ENCODE measurements around the gene MAFF.

The MAFF gene

DNA sequence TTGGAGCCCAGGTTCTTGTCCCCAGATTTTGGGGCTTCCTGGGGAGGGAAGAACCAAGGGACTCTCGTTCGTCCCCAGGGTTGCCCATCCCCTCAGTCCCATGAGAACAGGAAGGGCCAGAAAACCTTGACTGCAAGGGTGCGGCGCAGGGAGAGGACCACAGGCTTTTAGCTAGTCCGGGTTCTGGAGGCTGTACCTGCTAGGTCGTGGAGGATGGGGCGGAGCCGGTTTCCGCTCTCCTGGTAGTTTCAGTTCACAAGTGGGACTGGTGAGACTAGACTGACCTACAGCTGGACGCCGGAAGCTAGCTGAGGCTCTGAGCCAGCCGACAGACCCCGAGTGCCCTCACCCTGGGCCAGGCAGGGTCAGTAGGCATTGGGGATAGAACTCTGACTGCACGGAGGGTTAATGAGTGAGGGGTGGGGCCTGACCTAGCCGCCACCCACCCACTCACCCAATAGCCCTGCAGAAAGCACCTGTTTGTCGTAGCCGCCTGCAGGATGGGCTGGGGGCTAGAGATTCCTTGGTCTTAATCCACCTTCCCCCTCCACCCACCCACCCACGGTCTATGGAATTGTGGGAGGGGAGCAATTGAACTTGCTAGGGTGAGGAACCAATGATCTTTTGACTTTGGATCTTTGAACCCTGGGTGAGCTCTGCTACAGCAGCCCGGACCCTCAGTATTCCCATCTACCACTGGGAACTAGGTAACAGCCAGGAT, 1.5 kb downstream of the MAFF start:
- in situ Hi-C loops (cut with MboI; ENCODE audit: low sequenced_read_pairs) = no loop called here

DNA sequence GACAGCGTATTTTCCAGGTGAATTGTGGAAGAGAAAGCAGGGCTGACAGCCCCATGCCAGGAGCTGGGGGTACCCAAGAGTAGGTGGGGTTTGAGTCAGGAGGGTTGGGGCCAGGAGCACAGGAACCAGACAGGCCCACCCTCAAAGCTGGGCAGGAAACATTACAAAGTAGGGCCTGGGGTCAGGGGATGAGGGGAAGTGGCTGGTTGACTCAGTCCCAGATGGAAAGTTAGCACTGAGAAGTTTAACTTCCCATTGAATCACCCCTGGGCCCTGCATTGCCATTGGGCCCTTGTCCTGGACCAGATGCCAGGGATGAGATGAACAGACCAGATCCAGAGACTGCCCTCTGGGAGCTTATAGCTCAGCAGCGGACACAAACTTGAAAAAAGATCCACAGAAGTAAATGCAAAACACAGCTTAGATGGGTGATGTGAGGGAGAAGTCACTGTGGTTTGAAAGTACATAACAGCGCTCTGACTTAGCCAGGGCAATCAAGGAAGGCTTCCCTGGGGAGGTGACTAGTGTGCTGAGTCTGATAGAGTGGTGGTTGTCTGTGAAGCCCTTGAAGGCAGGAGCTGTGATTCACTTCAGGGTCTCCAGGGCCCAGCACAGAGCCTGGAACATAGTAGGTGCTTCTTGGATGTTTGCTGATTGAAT, 2.2 kb downstream of the MAFF start:
- in situ Hi-C loops (cut with MboI; ENCODE audit: low sequenced_read_pairs) = no loop called here

DNA sequence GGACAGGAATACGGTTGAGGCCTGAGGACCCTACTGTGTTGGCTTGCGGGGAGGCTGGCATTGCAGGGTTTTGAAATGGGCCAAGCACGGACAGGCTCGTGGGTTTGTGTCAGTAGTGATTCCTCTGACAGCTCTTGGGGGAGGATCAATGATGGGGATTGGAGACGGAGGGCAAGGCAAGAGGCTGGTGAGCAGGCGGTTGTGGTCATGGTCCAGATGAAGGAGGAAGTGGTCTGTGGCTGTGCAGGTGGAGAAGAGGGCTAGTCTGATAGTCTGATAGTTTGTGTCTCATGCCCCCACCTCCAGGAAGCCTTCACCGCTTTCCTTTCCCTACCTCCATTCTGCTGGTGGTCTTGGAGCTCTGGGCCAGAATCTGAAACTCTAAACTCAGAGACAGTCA, 3.0 kb downstream of the MAFF start:
- in situ Hi-C loops (cut with MboI; ENCODE audit: low sequenced_read_pairs) = no loop called here

DNA sequence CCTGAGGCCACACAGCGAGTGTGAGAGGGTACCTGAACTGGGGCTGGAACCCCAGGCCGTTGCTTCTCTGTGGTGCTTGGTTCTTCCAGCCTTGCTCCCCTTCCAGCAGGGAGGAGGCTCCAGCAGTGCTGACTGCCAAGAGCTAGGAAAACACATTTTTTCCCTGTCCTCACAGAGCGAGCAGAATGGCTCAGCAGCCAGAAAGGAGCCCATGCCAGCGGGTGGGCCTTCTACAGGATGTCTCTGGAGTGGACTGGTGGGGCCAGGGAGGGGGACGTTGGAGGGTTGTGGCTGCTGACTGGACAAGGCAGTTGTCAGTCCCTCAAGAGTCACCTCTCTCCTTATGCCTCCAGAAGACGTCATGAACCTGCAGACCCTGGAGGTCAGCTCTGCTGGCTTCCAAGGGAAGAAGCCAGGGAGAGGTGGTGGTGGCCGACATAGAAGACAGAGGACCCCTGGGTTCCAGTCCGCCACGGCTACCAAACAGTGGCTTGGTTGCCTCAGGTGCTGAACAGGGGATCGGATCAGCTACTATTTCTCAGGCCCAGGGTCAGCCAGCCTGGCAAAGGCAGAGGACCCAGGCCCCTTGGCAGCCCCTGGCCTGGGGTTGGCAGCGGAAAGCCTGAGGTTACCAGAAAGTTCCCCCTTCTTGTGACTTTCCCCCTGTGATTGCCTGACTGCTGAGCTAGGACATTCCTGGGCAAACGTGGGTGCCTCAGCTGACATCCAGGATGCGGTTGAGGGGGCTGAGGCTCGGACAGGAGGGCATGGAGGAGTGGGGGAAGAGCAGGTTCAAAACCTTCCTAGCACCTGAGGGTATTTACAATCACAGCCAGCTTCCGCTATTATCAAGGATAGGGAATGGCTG, 3.7 kb downstream of the MAFF start:
- in situ Hi-C loops (cut with MboI; ENCODE audit: low sequenced_read_pairs) = no loop called here

DNA sequence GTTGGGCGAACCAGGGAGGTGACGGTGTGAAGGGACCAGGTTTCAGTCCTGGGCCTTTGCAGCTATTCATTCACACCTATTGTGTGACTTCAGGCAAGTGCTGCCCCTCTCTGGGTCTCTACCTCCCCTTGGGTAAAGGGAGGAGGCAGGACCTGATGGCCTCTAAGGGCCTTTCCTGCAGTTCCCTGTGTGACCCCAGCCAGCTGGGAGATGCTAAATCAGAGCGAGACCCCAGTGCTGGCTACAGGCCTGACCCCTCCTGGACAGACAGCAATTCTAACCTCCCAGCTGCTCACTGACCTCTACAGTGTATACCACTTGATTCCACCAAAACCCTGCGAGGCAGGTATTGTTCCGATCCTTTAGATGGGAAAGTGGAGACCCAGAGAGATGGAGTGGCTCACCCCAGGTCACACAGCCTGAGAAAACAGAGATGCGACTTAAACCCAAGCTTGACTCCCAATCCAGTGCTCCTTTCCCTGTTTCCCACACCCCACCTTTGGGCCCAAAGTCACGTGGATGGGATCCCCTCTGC, 6.2 kb downstream of the MAFF start:
- in situ Hi-C loops (cut with MboI; ENCODE audit: low sequenced_read_pairs) = no loop called here

DNA sequence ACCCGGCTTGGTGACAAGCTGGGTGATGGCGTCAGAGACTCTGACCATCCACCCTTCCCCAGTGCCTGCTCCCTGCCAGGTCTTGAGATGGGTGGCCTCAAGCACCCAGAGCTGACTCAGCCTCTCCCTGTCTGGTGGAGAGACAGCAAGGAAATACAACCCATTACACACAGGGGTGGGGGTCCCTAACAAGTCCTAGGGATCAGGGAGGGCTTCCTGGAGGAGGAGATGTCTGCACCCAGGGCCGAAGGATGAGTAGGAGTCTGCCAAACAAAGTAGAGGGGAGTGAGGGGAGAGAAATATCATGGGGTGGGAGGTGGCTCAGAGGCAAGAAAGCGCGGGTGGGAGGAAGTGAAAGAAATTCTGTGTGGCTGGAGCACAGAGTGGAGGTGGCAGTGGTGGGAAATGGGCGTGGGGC, 6.8 kb downstream of the MAFF start:
- in situ Hi-C loops (cut with MboI; ENCODE audit: low sequenced_read_pairs) = no loop called here

DNA sequence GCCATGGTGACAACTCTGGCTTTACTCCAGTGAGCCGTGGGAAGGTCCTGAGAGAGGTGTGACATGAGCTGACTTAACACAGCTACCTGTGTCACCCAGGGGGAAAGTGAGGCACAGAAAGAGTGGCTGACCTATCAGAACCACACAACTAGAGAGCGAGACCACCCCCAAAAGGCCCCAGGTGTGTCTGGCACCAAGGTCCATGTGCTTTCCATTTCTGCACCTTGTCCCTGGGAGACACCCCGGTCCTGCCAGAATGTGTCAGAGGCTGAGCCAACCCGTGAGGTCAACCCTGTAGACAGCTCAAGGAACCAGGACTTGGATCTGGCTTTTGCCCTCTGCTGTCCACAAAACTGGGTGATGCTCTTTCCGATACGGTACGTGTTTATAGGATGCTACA, 9.8 kb downstream of the MAFF start:
- in situ Hi-C loops (cut with MboI; ENCODE audit: low sequenced_read_pairs) = no loop called here

DNA sequence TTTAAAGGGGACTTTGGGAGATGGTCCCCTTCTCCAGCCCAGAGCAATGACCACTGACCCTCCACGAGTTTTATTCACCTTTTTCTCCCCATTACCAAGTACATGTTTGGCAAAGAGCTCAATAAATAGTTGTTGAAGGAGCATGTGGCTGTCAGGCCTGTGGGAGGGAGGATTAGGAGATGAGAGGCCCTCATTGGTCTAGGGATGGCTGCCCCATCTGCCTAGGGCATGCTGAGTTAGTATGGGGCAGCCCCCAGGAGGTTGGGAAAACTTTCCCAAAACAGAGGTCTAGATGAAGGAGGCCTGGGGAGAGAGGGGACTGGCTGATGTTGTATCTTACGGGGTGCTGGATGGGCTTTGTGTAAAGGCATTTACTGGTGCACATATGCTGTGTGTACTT, 10.6 kb downstream of the MAFF start:
- in situ Hi-C loops (cut with MboI; ENCODE audit: low sequenced_read_pairs) = no loop called here

DNA sequence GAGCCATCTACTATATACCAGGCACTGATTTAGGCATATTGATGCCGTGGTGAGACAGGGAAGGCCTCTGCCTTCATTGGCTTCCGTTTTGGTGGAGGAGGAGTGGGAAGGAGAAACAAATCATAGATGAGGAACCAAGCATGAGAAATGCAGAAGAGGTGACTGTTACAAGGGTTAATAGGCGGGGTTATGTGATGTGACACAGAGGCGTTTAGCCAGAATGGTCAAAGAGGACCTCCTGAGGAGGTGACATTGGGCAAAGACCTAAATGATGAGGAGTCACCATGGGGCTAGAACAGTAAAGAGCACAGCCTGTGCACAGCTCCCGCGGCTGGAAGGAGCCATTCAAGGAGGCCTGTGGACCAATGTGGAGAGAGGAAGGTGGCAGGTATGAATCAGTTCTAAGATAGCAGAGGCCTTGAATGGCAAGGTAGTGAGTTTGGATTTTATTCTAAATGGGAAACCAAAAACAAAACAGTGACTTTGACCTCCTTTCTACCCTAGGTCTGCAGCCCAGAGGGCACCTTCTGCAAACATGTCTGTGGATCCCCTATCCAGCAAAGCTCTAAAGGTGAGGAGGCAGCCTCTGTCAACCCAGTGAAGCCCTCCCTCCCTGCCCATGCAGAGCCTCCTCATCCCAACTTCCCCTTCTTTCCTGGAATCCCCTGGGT, 11.7 kb downstream of the MAFF start:
- in situ Hi-C loops (cut with MboI; ENCODE audit: low sequenced_read_pairs) = no loop called here

DNA sequence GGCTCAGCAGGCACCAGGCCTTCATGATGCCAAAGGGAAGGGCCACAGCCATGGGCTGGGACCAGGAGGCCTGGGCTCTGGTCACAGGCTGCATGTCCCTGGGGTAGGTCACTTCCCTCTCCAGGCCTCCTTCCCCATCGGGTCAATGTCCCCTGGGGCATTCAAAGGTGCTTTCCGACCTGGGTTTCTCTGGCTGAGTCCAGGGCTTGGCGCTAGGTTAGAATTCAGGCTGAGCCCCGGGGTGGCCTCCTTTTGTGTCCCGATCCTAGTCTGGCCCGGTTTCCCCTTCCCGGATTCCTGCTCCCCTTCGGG, 12.2 kb downstream of the MAFF start:
- in situ Hi-C loops (cut with MboI; ENCODE audit: low sequenced_read_pairs) = no loop called here

DNA sequence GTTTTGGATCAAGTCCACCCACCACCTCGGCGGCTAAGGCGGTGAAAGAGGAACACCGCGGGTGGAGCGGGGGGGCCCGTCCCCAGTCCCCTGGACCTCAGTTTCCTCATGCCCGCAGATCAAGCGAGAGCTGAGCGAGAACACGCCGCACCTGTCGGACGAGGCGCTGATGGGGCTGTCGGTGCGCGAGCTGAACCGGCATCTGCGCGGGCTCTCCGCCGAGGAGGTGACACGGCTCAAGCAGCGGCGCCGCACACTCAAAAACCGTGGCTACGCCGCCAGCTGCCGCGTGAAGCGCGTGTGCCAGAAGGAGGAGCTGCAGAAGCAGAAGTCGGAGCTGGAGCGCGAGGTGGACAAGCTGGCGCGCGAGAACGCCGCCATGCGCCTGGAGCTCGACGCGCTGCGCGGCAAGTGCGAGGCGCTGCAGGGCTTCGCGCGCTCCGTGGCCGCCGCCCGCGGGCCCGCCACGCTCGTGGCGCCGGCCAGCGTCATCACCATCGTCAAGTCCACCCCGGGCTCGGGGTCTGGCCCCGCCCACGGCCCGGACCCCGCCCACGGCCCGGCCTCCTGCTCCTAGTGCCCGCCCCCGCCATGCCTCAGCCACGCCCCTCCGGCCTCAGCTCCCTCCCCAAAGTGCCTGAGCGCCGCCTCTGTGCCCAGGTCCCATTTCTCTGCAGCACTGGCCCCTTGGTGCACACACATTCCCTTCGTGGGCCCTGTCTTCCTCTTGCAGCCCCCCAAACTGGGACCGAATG, 12.7 kb downstream of the MAFF start:
- in situ Hi-C loops (cut with MboI; ENCODE audit: low sequenced_read_pairs) = no loop called here

DNA sequence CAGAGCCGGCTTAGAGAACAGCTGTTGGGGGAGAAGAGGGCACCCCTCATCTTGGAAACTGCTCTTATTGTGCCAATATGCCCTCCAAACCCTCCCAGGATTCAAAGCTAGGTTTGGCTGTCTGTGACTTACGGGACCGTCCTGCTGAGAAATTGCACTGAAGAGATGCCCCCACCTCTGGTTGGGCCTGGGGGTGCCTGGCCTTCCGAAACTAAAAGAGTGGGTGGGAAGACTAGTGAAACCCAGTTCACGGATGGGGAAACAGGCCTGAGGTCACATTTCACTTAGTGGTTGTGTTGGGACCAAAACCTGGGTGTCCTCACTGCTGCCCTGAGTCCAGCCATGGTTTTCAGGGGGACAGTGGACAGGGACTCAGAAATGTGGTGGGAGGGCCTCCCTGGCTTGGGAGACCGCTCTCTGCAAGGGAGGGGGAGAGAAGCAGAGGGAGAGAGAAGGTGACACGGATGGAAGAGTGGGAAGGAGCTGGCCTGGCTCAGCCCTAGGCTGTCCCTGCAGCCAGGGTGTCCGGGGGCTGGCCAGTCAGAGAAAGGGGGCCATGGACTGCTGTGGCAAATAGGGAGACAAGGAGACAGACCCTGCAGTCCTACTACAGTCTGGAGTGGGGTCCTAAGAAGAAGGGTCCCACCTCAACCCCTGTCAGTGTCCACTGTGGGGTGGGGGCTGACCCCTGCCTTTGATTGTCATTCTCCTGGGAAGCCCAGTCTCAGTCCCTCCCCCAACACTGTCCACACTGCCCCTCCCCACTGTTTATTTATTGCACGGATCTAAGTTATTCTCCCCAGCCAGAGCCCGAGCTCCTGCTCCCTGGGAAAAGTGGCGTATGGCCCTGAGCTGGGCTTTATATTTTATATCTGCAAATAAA, 13.6 kb downstream of the MAFF start:
- in situ Hi-C loops (cut with MboI; ENCODE audit: low sequenced_read_pairs) = no loop called here

DNA sequence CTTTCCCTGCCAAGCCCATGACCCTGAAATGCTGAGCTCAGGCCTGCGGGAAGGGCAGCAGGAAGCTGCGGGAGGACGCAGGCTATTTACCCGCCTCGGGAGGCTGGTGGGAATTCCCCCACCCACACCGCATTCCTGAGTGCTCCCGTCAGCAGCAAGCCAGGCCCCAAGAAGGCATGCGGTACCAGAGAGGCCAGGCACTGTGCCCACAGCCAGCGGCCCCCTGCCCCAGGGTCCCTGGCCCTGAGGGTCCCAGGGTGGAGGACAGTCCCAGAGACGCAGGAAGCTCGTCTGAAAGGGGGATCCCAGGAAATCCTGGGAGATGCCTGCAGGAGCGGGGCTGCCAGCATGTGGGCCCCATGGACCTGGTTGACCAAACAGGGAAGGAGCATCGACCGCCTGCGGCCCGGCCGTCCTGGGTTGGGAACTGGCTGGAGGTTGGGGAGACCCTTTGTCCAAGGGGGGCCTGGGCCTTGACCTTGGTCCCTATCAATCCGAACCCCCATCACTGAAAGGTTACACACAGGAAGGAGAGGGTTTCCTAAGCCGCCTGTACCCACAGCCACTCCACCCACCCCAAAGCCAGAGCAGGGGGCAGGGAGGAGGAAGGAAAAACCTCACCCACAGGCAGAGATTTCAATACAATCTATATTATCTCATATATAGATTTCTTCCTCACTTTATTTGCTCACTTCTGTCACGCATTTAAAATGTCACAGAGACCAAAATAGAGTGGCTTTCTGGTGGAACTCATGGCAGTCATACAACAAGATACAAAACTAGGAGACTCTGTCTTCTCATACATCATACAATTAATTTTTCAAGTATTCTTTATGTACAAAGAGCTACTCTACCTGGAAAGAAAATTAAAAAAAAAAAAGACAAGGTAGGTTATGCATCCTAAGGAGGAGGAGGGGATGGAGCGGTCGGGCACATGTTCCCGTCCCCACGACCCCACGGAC, 17.1 kb downstream of the MAFF start:
- in situ Hi-C loops (cut with MboI; ENCODE audit: low sequenced_read_pairs) = no loop called here

DNA sequence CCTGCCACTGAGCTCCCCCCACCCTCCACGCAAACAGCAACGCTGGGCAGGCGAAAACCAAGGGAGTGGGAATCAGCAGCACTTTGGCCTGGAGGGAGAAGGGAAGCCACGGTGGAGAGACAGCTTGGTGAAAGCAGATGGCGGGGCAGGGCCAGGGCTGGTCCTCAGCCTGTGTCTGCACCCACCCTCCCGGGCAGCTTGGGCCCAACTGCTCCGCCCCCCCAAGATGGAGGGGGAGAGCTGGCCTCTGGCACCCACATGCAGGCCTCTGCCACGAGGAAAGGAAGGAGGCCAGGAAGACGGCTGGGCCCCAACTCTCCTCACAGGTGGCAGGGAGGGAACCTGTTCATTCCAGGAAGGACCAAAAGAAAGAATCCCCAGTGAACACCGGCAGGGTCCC, 17.8 kb downstream of the MAFF start:
- in situ Hi-C loops (cut with MboI; ENCODE audit: low sequenced_read_pairs) = no loop called here

DNA sequence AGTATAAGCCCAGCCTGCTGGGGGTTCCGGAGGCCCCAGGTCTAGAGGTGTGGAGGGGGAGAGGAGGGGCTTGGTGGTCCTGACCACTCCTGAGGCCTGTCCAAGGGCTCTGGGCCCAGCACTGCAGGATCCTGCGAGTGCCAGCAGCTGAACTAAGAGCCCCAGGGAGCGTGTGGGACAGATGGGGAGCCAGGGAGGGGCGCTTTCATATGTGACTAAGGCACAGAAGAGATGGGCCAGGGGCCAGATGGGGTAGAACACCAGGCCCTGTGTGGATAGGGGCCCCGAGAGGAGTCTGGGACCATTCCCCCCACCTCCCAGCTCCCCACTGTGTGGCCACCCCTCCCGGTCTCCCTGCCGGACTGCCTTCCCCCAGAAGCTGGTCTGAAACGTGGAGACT, 18.4 kb downstream of the MAFF start:
- in situ Hi-C loops (cut with MboI; ENCODE audit: low sequenced_read_pairs) = no loop called here

DNA sequence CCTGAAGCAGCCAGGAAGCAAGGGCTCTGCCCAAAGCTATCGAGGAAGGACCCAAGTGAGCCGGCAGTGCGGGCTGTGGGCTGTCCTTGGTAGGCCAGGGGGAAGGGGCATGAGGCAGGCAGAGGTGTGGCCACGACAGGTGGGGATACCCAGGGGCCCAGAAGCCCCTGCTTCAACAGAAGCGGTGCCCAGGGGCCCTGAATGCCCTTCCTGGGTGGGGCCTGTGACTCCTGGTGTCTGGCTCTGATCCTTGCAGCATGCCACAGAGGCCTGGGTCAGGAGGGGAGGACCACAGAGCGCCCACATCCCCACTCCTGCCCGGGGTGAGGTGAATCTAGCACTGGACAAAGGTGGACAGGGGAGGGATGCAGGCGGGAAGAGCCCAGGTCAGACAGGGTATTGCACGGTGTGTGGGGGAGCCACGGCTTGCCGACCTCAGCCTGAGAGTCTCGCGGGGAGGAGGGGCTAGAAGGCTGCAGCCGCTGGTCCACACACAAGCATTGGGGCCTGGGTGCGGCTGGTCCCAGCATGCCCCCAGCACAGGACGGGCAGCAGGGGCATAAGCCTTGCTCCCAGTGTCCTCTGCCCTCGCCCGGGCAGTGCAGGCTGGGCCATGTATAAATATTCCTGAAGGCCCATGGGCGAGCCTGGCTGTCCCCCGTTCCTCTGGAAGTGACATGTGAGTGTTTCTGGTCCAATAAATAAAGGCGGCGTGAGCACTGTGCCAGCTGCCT, 19.0 kb downstream of the MAFF start:
- in situ Hi-C loops (cut with MboI; ENCODE audit: low sequenced_read_pairs) = no loop called here

DNA sequence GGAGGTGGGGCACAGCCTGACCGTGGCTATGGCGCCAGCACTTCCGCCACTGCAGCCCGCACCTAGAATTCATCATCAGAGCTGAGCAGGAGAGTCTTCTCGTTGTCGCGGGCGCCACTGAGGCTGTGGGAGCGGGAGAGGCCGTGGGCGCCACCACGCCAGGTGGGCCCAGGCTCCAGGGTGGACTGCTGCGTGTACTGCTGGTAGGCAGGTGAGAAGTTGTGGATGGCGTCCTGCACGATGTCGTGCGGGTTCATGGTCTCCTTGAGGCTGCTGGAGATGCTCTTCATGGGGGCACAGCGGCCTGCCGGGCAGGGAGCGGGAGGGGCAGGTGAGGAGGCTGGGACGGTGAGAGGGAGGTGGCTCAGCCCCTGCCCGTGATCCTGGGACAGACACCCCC, 19.6 kb downstream of the MAFF start:
- in situ Hi-C loops (cut with MboI; ENCODE audit: low sequenced_read_pairs) = no loop called here

Measured in hTERT RPE-1 (cell line).